Cerebellar nuclear complex (tissue), 1 donor: Measurements from ENCODE around the gene FNDC10.
"Not testable (repeated sequence)": the region's sequence is repeated elsewhere in the genome, so short reads cannot be mapped to it uniquely, and the experiment has no call there.

Experiments used
- DNase-seq, 2 experiments: peaks; one replicate each; lab custom pipeline; 2025; lab: John Stamatoyannopoulos, UW

The FNDC10 gene

GRCh38 chr1:1599935-1600860 is at the start of gene FNDC10:
Gene FNDC10, minus strand, starts transcription at chr1:1600135. Its CDS starts 120 bp downstream, at chr1:1600015.
- no peak for DNase-seq

GRCh38 chr1:1648265-1648664 is 48.3 kb upstream of the FNDC10 start:
- DNase-seq, result not testable (repeated sequence)

GRCh38 chr1:1647567-1648241 is 47.8 kb upstream of the FNDC10 start:
- not testable (repeated sequence) for DNase-seq

- not testable (repeated sequence) for DNase-seq
Observed at GRCh38 chr1:1646326-1646725, 46.4 kb upstream of the FNDC10 start.

- DNase-seq, result not testable (repeated sequence)
Observed at GRCh38 chr1:1640711-1641461, 41.0 kb upstream of the FNDC10 start.

- not testable (repeated sequence) for DNase-seq
Observed at GRCh38 chr1:1640081-1640480, 40.1 kb upstream of the FNDC10 start.

GRCh38 chr1:1639368-1639767 is 39.4 kb upstream of the FNDC10 start:
- not testable (repeated sequence) for DNase-seq

GRCh38 chr1:1638528-1638927 is 38.6 kb upstream of the FNDC10 start:
- not testable (repeated sequence) for DNase-seq

- DNase-seq, result not testable (repeated sequence)
Observed at GRCh38 chr1:1637479-1637875, 37.5 kb upstream of the FNDC10 start.

GRCh38 chr1:1636621-1637478 is 36.9 kb upstream of the FNDC10 start:
- DNase-seq, result not testable (repeated sequence)

- DNase-seq, result not testable (repeated sequence)
Observed at GRCh38 chr1:1634613-1635012, 34.7 kb upstream of the FNDC10 start.

GRCh38 chr1:1633409-1633808 is 33.5 kb upstream of the FNDC10 start:
- DNase-seq, result not testable (repeated sequence)

GRCh38 chr1:1631782-1632420 is 32.0 kb upstream of the FNDC10 start, which contains the start of gene MMP23B:
Gene MMP23B, plus strand, starts transcription at chr1:1632173. Its CDS starts 46 bp downstream, at chr1:1632219.
- DNase-seq, result no peak

GRCh38 chr1:1630965-1631781 is 31.2 kb upstream of the FNDC10 start:
- no peak for DNase-seq

- no peak for DNase-seq
Observed at GRCh38 chr1:1630191-1630964, 30.4 kb upstream of the FNDC10 start.

- no peak for DNase-seq
Observed at GRCh38 chr1:1629430-1630190, 29.7 kb upstream of the FNDC10 start.

GRCh38 chr1:1628754-1629429 is 29.0 kb upstream of the FNDC10 start:
- no peak for DNase-seq
